ENCODE data around the gene MED12L. TPM values are rescaled to one million over a fixed set of nuclear protein-coding genes. Genes with fewer than 3 reads are reported as not detected.

Gene MED12L
- total and polyA plus RNA-seq, 2 donors (not counting 1 experiment from before 2014, with no cell fraction given) = 0.94 to 4.3 TPM

GRCh38 chr3:151329363-151329762, 243.9 kb downstream of the MED12L start, which contains the start of gene P2RY13:
P2RY13 (minus strand) TSS chr3:151329549; CDS start chr3:151329528, 21 bp downstream.
- no peak within 1 kb of the TSS for H3K4me3 ChIP-seq (replicated peaks in 1 of 4; ENCODE audit: control extremely low read depth in 1 of 4, insufficient read depth in 1 of 4, low read depth in 3 of 4, low read length in 4 of 4)
- H3K27me3 ChIP-seq (ENCODE audit: control insufficient read depth, insufficient read depth, low read length) = no peaks in the 10 kb centered on the region
- no peaks in the 10 kb centered on the region for H4K20me1 ChIP-seq (ENCODE audit: control insufficient read depth, extremely low read depth, insufficient read depth, low read length)
- no peaks in the 10 kb centered on the region for H3K9me3 ChIP-seq (ENCODE audit: control insufficient read depth, insufficient read depth, low read depth, low read length)
- no peak within 1 kb of the TSS for H3K9ac ChIP-seq (ENCODE audit: insufficient read depth, low read length)
- H3K27ac ChIP-seq (ENCODE audit: insufficient read depth, low read length) = no peak within 1 kb of the TSS
- H3K4me2 ChIP-seq (ENCODE audit: extremely low read depth, insufficient read depth, low read length) = no peak within 1 kb of the TSS
- no peak within 1 kb of the TSS for H2AFZ ChIP-seq (ENCODE audit: low read length)
- peaks cover 5% of the 10 kb centered on the region for H3K4me1 ChIP-seq (ENCODE audit: control insufficient read depth, extremely low read depth, insufficient read depth, low read length)
- H3K79me2 ChIP-seq (ENCODE audit: control insufficient read depth, insufficient read depth, low read length) = no peaks in the 10 kb centered on the region
- no peak for DNase-seq (ENCODE audit: low read depth in 2 of 2)
- H3K36me3 ChIP-seq (ENCODE audit: control insufficient read depth, insufficient read depth, low read length) = no peaks in the 10 kb centered on the region
- TF ChIP-seq CTCF (conservative IDR thresholded peaks at IDR 0.05 in 1 of 2, IDR thresholded peaks at IDR 0.05 in 1 of 2; ENCODE audit: low read depth in 1 of 2, low read length in 2 of 2) = no peak
- TF ChIP-seq EZH2 (IDR thresholded peaks at IDR 0.05; ENCODE audit: low read length, missing control alignments) = no peak

GRCh38 chr3:151330379-151330778, 244.9 kb downstream of the MED12L start:
- Histone ChIP-seq H4K20me1 (ENCODE audit: control insufficient read depth, extremely low read depth, insufficient read depth, low read length) (no peaks in the 10 kb centered on the region), H3K4me1 (ENCODE audit: control insufficient read depth, extremely low read depth, insufficient read depth, low read length) (peaks cover 5% of the 10 kb centered on the region), H2AFZ (ENCODE audit: low read length) (no peak overlapping the region), H3K27ac (ENCODE audit: insufficient read depth, low read length) (no peak overlapping the region), H3K27me3 (ENCODE audit: control insufficient read depth, insufficient read depth, low read length) (no peaks in the 10 kb centered on the region), H3K4me2 (ENCODE audit: extremely low read depth, insufficient read depth, low read length) (no peak overlapping the region), H3K79me2 (ENCODE audit: control insufficient read depth, insufficient read depth, low read length) (no peaks in the 10 kb centered on the region), H3K9ac (ENCODE audit: insufficient read depth, low read length) (no peak overlapping the region), H3K9me3 (ENCODE audit: control insufficient read depth, insufficient read depth, low read depth, low read length) (no peaks in the 10 kb centered on the region), H3K4me3 (replicated peaks in 1 of 4; ENCODE audit: control extremely low read depth in 1 of 4, insufficient read depth in 1 of 4, low read depth in 3 of 4, low read length in 4 of 4) (no peak overlapping the region), H3K36me3 (ENCODE audit: control insufficient read depth, insufficient read depth, low read length) (no peaks in the 10 kb centered on the region)
- no peak for TF ChIP-seq CTCF (conservative IDR thresholded peaks at IDR 0.05 in 1 of 2, IDR thresholded peaks at IDR 0.05 in 1 of 2; ENCODE audit: low read depth in 1 of 2, low read length in 2 of 2)
- no peak for TF ChIP-seq EZH2 (IDR thresholded peaks at IDR 0.05; ENCODE audit: low read length, missing control alignments)
- DNase-seq (ENCODE audit: low read depth in 2 of 2) = no peak

- Histone ChIP-seq H3K4me3 (replicated peaks in 1 of 4; ENCODE audit: control extremely low read depth in 1 of 4, insufficient read depth in 1 of 4, low read depth in 3 of 4, low read length in 4 of 4) (no peak overlapping the region), H3K4me2 (ENCODE audit: extremely low read depth, insufficient read depth, low read length) (no peak overlapping the region), H3K27me3 (ENCODE audit: control insufficient read depth, insufficient read depth, low read length) (no peaks in the 10 kb centered on the region), H3K79me2 (ENCODE audit: control insufficient read depth, insufficient read depth, low read length) (no peaks in the 10 kb centered on the region), H3K4me1 (ENCODE audit: control insufficient read depth, extremely low read depth, insufficient read depth, low read length) (peaks cover 5% of the 10 kb centered on the region), H3K27ac (ENCODE audit: insufficient read depth, low read length) (no peak overlapping the region), H3K9ac (ENCODE audit: insufficient read depth, low read length) (no peak overlapping the region), H4K20me1 (ENCODE audit: control insufficient read depth, extremely low read depth, insufficient read depth, low read length) (no peaks in the 10 kb centered on the region), H3K36me3 (ENCODE audit: control insufficient read depth, insufficient read depth, low read length) (no peaks in the 10 kb centered on the region), H3K9me3 (ENCODE audit: control insufficient read depth, insufficient read depth, low read depth, low read length) (no peaks in the 10 kb centered on the region), H2AFZ (ENCODE audit: low read length) (no peak overlapping the region)
- DNase-seq (ENCODE audit: low read depth in 2 of 2) = peak in 1 of 2 donors; percentile 62
- TF ChIP-seq CTCF (conservative IDR thresholded peaks at IDR 0.05 in 1 of 2, IDR thresholded peaks at IDR 0.05 in 1 of 2; ENCODE audit: low read depth in 1 of 2, low read length in 2 of 2) = no peak
- TF ChIP-seq EZH2 (IDR thresholded peaks at IDR 0.05; ENCODE audit: low read length, missing control alignments) = no peak
Measured at GRCh38 chr3:151330899-151331298, 245.4 kb downstream of the MED12L start.

Measured in fibroblast of lung (primary cell).